ENCODE measurements around the gene FNDC3B.

DNA sequence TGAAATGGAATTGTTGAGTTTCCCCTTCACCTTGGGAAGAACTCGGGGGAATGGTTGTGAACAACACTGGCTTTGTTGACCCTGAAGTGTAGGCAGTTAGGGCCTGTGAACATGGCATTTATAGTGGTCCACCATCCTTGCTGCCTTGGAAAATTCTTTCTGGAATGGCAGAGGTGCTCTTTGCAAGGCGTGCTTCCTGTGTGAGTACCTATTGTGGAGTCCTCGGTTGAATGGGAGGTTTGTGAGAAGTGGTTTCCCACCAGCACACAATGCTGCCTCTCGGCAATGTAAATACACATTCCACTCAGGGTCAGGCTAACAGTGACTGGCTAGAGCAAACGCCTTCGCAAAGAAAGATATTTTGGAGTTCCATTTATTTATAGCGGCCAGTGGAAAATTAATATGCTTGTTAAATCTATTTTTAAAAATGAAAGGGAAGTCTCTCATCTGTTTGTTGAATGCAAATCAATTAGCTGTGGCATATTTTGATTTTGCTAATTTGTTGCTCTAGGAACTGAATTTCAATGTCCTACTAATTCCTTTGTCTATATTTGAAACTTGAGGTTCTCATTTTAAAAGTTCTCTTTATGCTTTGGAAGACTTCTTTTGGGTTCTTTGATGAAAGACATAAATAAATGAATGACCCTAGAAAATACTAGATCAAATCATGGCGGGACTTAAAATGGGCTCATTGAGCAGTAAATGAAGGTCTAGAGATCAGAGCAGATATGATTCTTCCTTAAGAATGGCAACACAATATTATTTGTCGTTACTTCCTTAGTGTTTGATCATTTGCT lies 59.5 kb downstream of the FNDC3B start:
- TF ChIP-seq, protein P1, sequence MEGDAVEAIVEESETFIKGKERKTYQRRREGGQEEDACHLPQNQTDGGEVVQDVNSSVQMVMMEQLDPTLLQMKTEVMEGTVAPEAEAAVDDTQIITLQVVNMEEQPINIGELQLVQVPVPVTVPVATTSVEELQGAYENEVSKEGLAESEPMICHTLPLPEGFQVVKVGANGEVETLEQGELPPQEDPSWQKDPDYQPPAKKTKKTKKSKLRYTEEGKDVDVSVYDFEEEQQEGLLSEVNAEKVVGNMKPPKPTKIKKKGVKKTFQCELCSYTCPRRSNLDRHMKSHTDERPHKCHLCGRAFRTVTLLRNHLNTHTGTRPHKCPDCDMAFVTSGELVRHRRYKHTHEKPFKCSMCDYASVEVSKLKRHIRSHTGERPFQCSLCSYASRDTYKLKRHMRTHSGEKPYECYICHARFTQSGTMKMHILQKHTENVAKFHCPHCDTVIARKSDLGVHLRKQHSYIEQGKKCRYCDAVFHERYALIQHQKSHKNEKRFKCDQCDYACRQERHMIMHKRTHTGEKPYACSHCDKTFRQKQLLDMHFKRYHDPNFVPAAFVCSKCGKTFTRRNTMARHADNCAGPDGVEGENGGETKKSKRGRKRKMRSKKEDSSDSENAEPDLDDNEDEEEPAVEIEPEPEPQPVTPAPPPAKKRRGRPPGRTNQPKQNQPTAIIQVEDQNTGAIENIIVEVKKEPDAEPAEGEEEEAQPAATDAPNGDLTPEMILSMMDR (IDR thresholded peaks at IDR 0.05 in 8 of 11, conservative IDR thresholded peaks at IDR 0.05 in 3 of 11): no peak
- TF ChIP-seq POLR2AphosphoS5 (IDR thresholded peaks at IDR 0.05): no peak
